CD14-positive monocyte (primary cell): ENCODE results near the gene TDRD15. TPM values are rescaled to one million over a fixed set of nuclear protein-coding genes. Genes with fewer than 3 reads are reported as not detected.

Source experiments
- DNase-seq, 3 donors: peaks; one replicate each; pipeline ENCODE4 v3.0.0-alpha.2; 2011 to 2022
- H2AFZ ChIP-seq: 2 replicates; pipeline ENCODE4 v1.6.0; 2012; ENCODE audit warnings: mild to moderate bottlenecking, low read depth, low read length, inconsistent platforms; ENCODE audit not compliant: insufficient read depth, poor library complexity, severe bottlenecking
- H3K27ac ChIP-seq, 2 donors: 1 replicate in 1 of 2; 2 replicates in 1 of 2; pipeline ENCODE4 v1.5.1; 2012 to 2013; ENCODE audit warnings: low read length in 2 of 2, control low read depth in 1 of 2, inconsistent platforms in 1 of 2, low read depth in 1 of 2, mild to moderate bottlenecking in 1 of 2
- H3K27me3 ChIP-seq, 2 donors: one replicate each; pipeline versions ENCODE4 v1.6.0 to v1.6.1; 2011 to 2013; ENCODE audit warnings: low read length in 2 of 2; ENCODE audit not compliant: control insufficient read depth in 2 of 2, insufficient read depth in 2 of 2
- H3K36me3 ChIP-seq, 2 donors: replicated peaks in 1 of 2; 1 replicate in 1 of 2; 2 replicates in 1 of 2; pipeline versions ENCODE4 v1.5.1 to v1.6.1; 2012 to 2013; ENCODE audit warnings: low read length in 2 of 2, control low read depth in 1 of 2, inconsistent platforms in 1 of 2, mild to moderate bottlenecking in 1 of 2; ENCODE audit not compliant: insufficient read depth in 2 of 2, control insufficient read depth in 1 of 2
- H3K4me1 ChIP-seq, 2 donors: 1 replicate in 1 of 2; 2 replicates in 1 of 2; pipeline versions ENCODE4 v1.5.1 to v1.6.1; 2012 to 2013; ENCODE audit warnings: low read length in 2 of 2, control low read depth in 1 of 2, inconsistent platforms in 1 of 2, mild to moderate bottlenecking in 1 of 2, moderate library complexity in 1 of 2; ENCODE audit not compliant: insufficient read depth in 2 of 2, control insufficient read depth in 1 of 2
- H3K4me2 ChIP-seq: replicated peaks from 2 replicates; pipeline ENCODE3; 2012; ENCODE audit warnings: low read length, moderate library complexity, mild to moderate bottlenecking; ENCODE audit not compliant: poor library complexity, severe bottlenecking; ENCODE audit errors: extremely low read depth
- H3K4me3 ChIP-seq, 3 experiments: fragments of 200-600 bp in 1 of 3; sonication (generic) in 1 of 3; replicated peaks in 1 of 3; 1 replicate in 2 of 3; 2 replicates in 1 of 3; pipeline ENCODE4 v1.5.1; 2011 to 2013; ENCODE audit warnings: low read length in 3 of 3, mild to moderate bottlenecking in 3 of 3, control low read depth in 2 of 3, low read depth in 2 of 3, inconsistent platforms in 1 of 3, moderate library complexity in 1 of 3
- H3K79me2 ChIP-seq: 2 replicates; pipeline ENCODE4 v1.6.0; 2012; ENCODE audit warnings: mild to moderate bottlenecking, control low read depth, inconsistent platforms, low read length, moderate library complexity; ENCODE audit not compliant: insufficient read depth
- H3K9ac ChIP-seq: 2 replicates; pipeline ENCODE4 v1.6.0; 2017; ENCODE audit warnings: low read length, mild to moderate bottlenecking; ENCODE audit not compliant: insufficient read depth, poor library complexity, severe bottlenecking
- H3K9me3 ChIP-seq, 2 donors: replicated peaks in 1 of 2; 1 replicate in 1 of 2; 2 replicates in 1 of 2; pipeline versions ENCODE4 v1.5.1 to v1.6.1; 2012 to 2013; ENCODE audit warnings: low read length in 2 of 2, control low read depth in 1 of 2; ENCODE audit not compliant: control insufficient read depth in 1 of 2, insufficient read depth in 1 of 2
- H4K20me1 ChIP-seq: 2 replicates; pipeline ENCODE4 v1.6.0; 2012; ENCODE audit warnings: mild to moderate bottlenecking, low read length, control low read depth, moderate library complexity; ENCODE audit not compliant: insufficient read depth
- H3K27ac Mint-ChIP-seq, 7 donors: one replicate each; pipeline ENCODE4 v1.8.0; 2020; ENCODE audit warnings: mild to moderate bottlenecking in 7 of 7, mixed read lengths in 7 of 7, moderate library complexity in 6 of 7, inconsistent platforms in 2 of 7
- H3K27me3 Mint-ChIP-seq, 3 donors: one replicate each; pipeline ENCODE4 v1.8.0; 2021 to 2022; ENCODE audit warnings: low read depth in 3 of 3, mild to moderate bottlenecking in 3 of 3, mixed read lengths in 3 of 3, moderate library complexity in 3 of 3, inconsistent platforms in 1 of 3
- H3K36me3 Mint-ChIP-seq, 2 donors: one replicate each; pipeline ENCODE4 v1.8.0; 2020; ENCODE audit warnings: mixed read lengths in 2 of 2, inconsistent platforms in 1 of 2, mild to moderate bottlenecking in 1 of 2
- H3K4me1 Mint-ChIP-seq: one replicate; pipeline ENCODE4 v1.8.0; 2020; ENCODE audit warnings: mild to moderate bottlenecking, mixed read lengths
- H3K4me3 Mint-ChIP-seq, 2 donors: one replicate each; pipeline ENCODE4 v1.8.0; 2020; ENCODE audit warnings: mild to moderate bottlenecking in 2 of 2, mixed read lengths in 2 of 2, moderate library complexity in 1 of 2
- H3K9me3 Mint-ChIP-seq, 7 donors: one replicate each; pipeline ENCODE4 v1.8.0; 2020 to 2022; ENCODE audit warnings: mixed read lengths in 7 of 7, mild to moderate bottlenecking in 6 of 7, moderate library complexity in 6 of 7, inconsistent platforms in 2 of 7
- CTCF ChIP-seq: fragments of 200-600 bp; IDR thresholded peaks from one replicate; pipeline ENCODE4 v1.8.0; 2022; ENCODE audit warnings: antibody characterized with exemption, mild to moderate bottlenecking
- WGBS: methylation state at CpG from one replicate; pipeline ENCODE4 v1.1.5; 2013; ENCODE audit warnings: missing lambda C conversion rate; ENCODE audit not compliant: insufficient coverage; 5-methylcytosine and 5-hydroxymethylcytosine counted together
- intact Hi-C, 2 donors: fragments of 100-400 bp; cut with micrococcal nuclease; formaldehyde crosslinking; loops; one replicate each; pipeline versions ENCODE4 v1.15.0 to v1.15.1; 2023
- polyA plus RNA-seq, 3 donors: library from polyadenylated mRNA; depleted of rRNA in 1 of 3; unstranded in 2 of 3; stranded (reverse) in 1 of 3; fragments of 300-500 nt in 2 of 3; fragments of >200 nt in 1 of 3; fragmentation: Illumina TruSeq in 2 of 3; gene quantifications; 1 replicate in 2 of 3; 2 replicates in 1 of 3; pipeline ENCODE4 v1.2.3, GENCODE V29; 2012 to 2021

TDRD15 gene
- polyA plus RNA-seq, 3 donors = not detected

DNA sequence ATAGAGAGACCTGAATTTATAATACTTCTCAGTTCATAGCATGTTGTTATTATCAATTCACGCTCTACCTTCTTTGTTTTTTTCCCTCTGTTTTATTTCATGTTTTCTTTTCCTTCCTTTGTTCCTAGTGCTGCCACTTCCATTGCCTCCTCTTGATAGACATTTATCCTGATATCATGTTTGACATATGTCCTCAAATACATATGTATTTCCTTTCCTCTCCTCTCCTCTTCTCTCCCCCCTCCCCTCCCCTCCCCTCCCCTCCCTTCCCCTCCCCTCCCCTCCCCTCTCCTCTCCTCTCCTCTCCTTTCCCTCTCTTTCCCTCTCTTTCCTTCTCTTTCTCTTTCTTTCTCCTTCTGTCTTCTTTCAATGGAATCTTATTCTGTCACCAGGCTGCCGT is 67.8 kb downstream of the TDRD15 start:
- peaks cover 0 to 6% (median 2%) of the 10 kb centered on the region in 7 donors for H3K9me3 Mint-ChIP-seq
- intact Hi-C loops = no loop called here
- no peak for TF ChIP-seq CTCF
- peaks cover 0 to 7% (median 3%) of the 10 kb centered on the region in 3 donors for H3K27me3 Mint-ChIP-seq
- Histone ChIP-seq H4K20me1 (no peaks in the 10 kb centered on the region), H3K27ac (no peak overlapping the region), H3K27me3 (no peaks in the 10 kb centered on the region), H2AFZ (no peak overlapping the region), H3K36me3 (no peaks in the 10 kb centered on the region), H3K9me3 (no peaks in the 10 kb centered on the region), H3K79me2 (no peaks in the 10 kb centered on the region), H3K9ac (no peak overlapping the region), H3K4me2 (no peak overlapping the region), H3K4me3 (no peak overlapping the region), H3K4me1 (no peaks in the 10 kb centered on the region)
- H3K36me3 Mint-ChIP-seq = no peaks in the 10 kb centered on the region
- 100% methylated on average over 1 of the region's 2 CpGs for WGBS
- no peak for DNase-seq
- H3K4me1 Mint-ChIP-seq = no peaks in the 10 kb centered on the region
- no peak overlapping the region for H3K4me3 Mint-ChIP-seq
- peak overlapping the region in 1 of 7 donors; percentile 57 for H3K27ac Mint-ChIP-seq

Other genes starting within 250 kb of the TDRD15 start
- under 1 TPM in 1 of 3 donors, not detected in 2; 0.02 TPM for gene APOB, start 79.9 kb upstream of the TDRD15 start, polyA plus RNA-seq